ENCODE data around the gene MTAP.

DNA sequence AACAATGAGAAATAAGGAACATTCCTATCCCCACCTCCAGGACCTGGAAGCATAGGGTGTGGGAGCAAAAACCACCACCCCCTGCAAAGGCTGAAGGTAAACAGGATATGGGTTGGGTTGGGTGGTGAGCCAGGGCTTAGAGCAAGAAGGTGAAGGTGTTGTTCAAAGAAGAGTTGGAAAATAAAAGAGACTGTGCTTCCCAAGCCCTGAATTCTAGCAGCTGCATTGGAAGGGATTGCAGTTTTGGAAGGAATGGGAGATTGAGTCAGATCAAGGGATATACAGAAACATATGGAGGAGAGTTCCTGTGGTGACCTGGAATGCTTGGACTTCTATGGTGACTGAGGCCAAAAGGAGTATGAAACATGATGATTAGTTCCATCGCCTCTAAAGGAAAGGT lies 24.7 kb upstream of the MTAP start:
- no peak for TF ChIP-seq YY1 (tag by site-specific recombination; IDR thresholded peaks at IDR 0.05)
- TF ChIP-seq ZNF837 (tag by site-specific recombination; IDR thresholded peaks at IDR 0.05) = no peak
